Ramos (cell line): ENCODE measurements around the gene PLVAP.

Experiments
- in situ Hi-C: fragments of 300-500 bp; cut with MboI; formaldehyde crosslinking; loops from one replicate; pipeline ENCODE4 v1.14.3; 2022; ENCODE audit warnings: low sequenced_read_pairs; ENCODE audit not compliant: unreplicated experiment

The PLVAP gene

GRCh38 chr19:17325133-17325532 is 52.0 kb downstream of the PLVAP start:
- in situ Hi-C loops = no loop called here

GRCh38 chr19:17324357-17325114 is 52.6 kb downstream of the PLVAP start:
- in situ Hi-C loops = no loop called here

- in situ Hi-C loops = no loop called here
Observed at GRCh38 chr19:17323964-17324332, 53.2 kb downstream of the PLVAP start.

GRCh38 chr19:17323300-17323963 is 53.7 kb downstream of the PLVAP start:
- in situ Hi-C loops = no loop called here

- in situ Hi-C loops = no loop called here
Observed at GRCh38 chr19:17322854-17323253, 54.3 kb downstream of the PLVAP start.

- in situ Hi-C loops = no loop called here
Observed at GRCh38 chr19:17321655-17322489, 55.3 kb downstream of the PLVAP start.

GRCh38 chr19:17320435-17320834 is 56.7 kb downstream of the PLVAP start:
- in situ Hi-C loops = no loop called here

- in situ Hi-C loops = no loop called here
Observed at GRCh38 chr19:17319473-17320238, 57.5 kb downstream of the PLVAP start.

GRCh38 chr19:17318966-17319365 is 58.2 kb downstream of the PLVAP start:
- in situ Hi-C loops = no loop called here

- in situ Hi-C loops = no loop called here
Observed at GRCh38 chr19:17314007-17314593, 63.0 kb downstream of the PLVAP start.

- in situ Hi-C loops = no loop called here
Observed at GRCh38 chr19:17312189-17313113, 64.7 kb downstream of the PLVAP start.

- in situ Hi-C loops = no loop called here
Observed at GRCh38 chr19:17311455-17312188, 65.5 kb downstream of the PLVAP start.

- in situ Hi-C loops = no loop called here
Observed at GRCh38 chr19:17309965-17310461, 67.1 kb downstream of the PLVAP start.

- in situ Hi-C loops = no loop called here
Observed at GRCh38 chr19:17309198-17309964, 67.8 kb downstream of the PLVAP start, which contains the start of gene DDA1. Gene DDA1, plus strand, starts transcription at chr19:17309563. Its CDS starts 92 bp downstream, at chr19:17309655.

- in situ Hi-C loops = no loop called here
Observed at GRCh38 chr19:17307876-17308377, 69.2 kb downstream of the PLVAP start.

GRCh38 chr19:17306285-17306714 is 70.8 kb downstream of the PLVAP start:
- in situ Hi-C loops = no loop called here
